Right kidney (tissue), 1 donor: ENCODE data around the gene TMEM255B.

Experiments used
- DNase-seq: peaks from one replicate; pipeline ENCODE4 v3.0.0-alpha.2; 2016

Gene TMEM255B

GRCh38 chr13:113849546-113849945, 90.5 kb downstream of the TMEM255B start:
- DNase-seq, result no peak

DNA sequence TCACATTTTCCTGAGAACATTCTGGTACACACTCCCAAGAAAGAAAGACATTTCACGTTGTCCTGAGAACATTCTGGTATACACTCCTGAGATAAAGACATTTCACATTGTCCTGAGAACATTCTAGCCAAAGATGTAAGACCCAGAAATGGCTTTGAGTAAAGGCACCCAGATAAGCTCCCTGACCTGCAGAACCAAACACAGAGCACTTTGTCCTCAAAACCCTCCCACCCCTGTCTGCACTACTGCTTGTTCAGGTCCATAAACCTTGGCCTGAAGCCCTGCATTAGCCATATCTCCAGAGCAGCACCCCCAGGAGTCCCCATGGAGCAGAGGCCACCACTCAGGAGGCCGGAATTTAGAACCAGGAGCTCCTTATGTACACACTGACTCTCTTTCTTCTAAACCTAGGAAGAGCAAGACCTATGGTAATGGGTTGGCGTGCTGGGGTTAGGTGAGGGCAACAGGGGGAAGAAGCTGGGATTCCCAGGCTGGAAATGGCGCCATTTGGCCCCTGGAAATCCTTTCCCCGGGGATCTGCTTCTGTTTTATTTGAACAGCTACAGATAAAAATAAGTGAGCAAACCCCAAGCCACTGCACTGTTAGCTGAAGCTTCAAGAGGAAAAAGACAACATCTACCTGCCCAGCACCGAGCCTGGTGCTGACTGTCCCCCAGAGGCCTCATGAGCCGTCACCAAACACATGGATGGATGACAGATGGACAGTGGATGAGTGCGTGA, 91.1 kb downstream of the TMEM255B start:
- DNase-seq, result no peak

GRCh38 chr13:113850722-113851479, 91.9 kb downstream of the TMEM255B start:
- DNase-seq, result no peak

GRCh38 chr13:113851480-113851803, 92.4 kb downstream of the TMEM255B start:
- no peak for DNase-seq

DNA sequence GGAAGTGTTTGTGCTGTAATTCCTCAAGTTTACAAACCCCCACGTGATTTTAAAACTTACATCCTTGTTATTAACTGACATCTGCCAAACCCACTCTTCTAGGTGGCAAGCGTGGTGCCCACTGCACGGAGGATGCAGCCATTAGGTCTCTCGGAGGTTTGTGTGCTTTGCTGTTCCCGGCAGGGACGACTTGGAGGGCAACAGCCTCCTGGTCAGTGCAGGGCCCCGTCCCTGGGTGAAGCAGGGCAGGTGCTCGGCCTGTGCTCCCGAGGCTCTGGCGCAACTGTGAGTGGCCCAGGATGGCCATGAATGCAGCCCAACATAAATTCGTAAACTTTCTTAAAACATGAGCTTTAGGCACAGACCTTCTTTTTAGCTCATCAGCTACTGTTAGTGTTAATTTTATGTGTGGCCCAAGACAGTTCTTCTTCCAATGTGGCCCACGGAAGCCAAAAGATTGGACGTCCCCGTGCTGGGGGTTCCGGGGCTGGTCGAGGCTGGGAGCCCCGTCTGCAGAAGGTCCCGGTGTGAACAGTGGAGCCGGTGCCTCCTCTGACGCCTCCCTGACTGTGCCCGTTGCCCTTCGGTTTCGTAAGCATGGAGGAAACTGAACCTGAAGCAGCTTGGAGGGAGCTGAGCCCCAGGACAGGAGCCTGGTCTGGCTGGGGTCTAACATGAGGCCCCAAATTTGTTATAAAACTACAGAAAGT, 93.0 kb downstream of the TMEM255B start:
- DNase-seq, result no peak

DNA sequence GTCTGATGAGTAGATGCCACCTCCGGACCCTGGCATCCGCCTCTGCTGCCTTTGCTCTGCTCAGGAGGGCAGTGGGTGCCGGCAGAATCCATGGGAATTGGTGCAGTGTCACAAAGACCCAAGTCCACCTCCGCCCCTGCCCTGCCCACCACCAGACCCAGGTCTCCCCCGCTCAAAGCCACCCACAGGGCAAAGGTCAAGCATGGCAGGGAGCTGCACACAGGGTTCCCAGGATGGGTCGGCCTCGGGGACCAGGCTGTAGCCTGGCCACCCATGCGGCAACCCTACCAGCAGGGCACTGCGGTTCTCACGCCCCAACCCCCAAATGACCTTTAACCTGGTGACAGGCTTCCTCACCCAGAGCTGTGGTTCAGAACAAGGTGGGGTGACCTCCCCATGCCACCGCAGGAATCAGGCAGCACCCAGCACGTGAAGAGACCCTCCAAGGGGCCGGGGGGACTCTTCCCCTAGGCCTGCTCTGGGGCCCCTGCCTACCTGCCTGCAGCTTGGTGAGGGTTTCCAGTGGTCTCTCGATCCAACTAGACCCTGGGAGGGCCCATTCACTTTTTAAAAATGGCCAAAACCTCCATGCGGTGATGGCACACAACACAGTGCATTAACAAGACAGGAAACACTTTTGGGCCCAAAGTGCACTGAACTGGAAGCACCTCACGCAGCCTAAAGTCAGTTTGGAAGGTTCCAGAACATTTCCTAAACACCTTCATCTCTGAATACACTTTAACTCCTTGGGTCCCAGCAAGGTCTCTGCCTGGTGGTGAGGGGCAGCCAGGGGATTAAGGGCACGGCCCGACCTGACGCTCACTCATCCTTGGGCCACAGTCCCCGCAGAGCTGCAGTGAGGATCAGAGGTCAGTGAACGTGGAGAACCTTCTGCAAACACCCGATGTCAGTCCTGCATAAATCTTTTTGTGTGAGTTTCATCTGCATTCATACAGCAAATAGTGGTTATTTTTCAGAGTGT, 93.8 kb downstream of the TMEM255B start:
- no peak for DNase-seq

DNA sequence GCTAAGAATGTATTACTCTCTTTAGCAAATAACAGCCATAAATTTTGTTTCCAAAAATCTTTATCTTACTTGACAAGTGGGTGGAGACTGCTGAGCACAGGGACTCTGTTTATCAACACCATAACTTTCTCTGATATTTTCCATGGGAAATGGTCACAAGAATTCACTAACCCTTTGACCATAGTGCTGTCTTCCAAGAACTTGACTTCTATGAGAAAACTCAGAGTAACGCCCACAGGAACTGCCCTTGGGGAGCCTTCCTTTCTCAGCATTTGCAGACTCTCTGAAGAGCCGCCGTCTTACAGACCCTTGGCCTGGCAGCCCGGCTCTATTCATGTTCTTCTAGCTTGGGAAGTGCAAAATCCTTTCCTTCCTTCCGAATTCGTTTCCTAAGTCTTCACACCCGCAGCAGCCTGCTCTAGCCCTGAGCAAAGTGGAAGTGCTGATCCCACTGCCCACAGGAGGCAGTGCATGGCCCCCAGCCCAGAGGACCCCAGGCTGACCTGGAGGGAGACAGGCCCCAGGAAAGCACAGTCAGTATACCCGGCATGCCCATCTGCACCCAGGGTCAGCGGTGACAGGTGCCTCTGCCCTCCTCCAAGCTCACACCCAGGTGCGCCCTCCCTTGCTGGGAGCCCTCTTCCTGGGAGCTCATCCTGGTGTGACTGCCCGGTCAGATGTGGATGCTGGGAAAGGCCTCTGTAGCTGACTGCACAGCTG, 94.7 kb downstream of the TMEM255B start:
- no peak for DNase-seq

DNA sequence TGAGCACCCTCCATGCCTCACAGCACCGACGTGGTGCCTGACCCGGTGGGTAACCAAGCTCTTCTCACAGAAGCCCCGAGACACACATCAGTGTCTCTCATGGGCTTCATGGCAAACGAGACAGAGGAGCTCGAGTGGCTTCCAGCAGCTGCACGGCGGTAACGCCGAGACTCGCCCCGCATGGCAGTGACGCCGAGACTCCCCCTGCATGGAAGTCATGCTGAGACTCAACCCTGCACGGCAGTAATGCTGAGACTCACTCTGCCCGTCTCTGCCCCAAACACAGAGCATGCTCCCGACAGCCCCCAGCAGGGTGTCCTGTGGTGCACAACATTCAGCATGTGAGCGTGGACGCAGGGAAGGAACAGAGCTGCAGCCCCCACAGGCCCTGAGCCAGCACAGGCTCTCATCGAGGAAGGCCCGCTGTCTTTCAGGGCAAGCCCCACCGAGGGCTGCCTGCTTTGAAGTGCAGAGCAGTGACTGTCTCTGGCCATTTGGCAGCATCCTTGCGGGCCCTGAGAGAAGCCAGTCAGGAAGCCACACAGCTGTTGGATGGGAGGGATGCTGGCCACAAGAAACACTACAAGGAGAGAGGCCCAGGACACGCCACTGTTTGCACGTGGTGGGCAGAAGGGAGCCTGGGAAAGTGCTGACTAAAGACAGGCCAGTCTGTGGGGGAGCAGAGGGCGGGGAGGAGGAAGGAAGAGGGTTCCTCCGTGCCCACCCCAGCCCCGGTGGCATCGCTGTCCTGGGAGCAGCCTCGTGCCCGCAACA, 95.4 kb downstream of the TMEM255B start:
- no peak for DNase-seq

DNA sequence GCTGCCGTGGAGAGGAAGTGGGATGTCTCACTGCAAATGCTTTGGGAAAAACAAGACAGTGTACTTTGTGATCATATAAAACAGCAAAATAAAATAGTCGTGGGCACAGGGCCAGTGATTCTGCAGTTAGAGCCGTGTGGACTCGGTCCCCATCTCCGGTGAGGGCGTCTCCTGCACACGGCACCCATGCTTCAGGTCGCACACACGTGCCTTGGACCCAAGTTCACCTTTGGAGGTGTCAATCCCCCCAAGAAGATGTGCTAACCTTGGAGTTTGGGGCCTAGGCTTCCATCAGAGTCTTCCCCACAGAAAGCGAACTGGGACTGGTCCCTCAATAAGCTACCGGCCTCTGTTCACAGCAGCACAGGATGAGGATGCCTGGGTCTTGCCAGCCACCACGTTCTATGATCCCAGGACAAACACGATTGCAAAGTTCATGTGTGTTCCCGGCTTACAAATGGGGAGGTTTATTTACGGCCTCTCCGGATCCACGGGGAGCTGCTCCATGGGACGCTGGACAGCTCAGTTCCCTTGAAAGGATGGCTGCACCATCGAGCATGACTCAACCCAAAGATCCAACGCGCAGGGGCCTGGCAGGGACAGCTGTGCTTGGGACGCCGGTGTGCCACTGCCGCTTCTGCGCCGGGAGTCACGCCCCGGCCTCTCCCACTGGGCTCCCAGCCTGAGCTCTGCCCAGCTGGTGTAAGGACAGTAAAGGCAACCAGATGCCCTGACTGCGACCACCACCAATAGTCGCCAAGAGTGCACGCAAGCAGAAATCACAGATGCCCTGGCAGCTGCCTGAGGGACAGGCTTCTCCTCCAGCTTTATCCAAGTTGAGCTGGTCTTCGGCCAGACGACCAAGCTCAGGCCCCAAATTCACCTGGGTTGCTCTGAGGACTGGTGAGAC, 96.2 kb downstream of the TMEM255B start:
- no peak for DNase-seq

DNA sequence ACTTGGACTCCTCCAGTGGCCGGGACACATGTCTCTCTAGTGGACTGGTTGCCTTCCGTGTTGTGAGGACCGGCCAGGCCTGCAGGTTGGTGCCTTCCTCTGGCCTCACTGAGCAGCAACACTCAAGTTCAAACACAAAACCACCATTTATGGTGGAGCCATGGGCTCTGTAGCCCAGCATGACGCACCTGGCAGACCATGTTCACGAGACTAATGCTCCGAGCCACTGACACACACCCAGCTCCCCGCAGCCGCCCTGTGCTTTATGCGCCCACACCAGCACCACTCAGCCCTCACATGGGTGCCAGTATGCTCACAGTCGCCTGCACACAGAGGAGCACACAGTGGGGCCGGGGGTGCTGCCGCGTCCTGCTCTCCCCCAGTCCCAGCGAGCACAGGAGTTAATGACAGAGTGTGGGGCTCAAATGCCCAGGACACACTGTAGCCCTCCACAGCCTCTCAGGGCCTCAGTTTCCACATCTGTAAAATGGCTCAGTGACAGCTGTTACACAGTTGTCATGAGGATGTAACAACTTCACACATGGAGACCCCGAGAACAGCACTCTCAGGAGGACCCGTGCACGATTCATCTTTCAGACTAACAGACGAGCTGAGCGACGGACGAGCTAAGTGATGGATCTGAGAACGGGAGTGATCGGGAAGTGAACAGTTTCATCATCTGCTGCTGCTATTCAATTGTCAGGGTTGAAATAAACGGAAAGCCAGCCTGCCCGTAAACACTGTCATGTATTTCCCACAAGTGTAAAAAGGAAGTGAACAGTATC, 97.1 kb downstream of the TMEM255B start:
- DNase-seq, result no peak

GRCh38 chr13:113856716-113857065, 97.7 kb downstream of the TMEM255B start:
- no peak for DNase-seq

GRCh38 chr13:113857531-113858195, 98.6 kb downstream of the TMEM255B start:
- no peak for DNase-seq

- DNase-seq, result no peak
These were observed 100.5 kb downstream of the TMEM255B start for GRCh38 chr13:113859311-113860050.

GRCh38 chr13:113860051-113860664, 101.1 kb downstream of the TMEM255B start:
- DNase-seq, result no peak

- DNase-seq, result no peak
These were observed 101.8 kb downstream of the TMEM255B start for GRCh38 chr13:113860665-113861432.

DNA sequence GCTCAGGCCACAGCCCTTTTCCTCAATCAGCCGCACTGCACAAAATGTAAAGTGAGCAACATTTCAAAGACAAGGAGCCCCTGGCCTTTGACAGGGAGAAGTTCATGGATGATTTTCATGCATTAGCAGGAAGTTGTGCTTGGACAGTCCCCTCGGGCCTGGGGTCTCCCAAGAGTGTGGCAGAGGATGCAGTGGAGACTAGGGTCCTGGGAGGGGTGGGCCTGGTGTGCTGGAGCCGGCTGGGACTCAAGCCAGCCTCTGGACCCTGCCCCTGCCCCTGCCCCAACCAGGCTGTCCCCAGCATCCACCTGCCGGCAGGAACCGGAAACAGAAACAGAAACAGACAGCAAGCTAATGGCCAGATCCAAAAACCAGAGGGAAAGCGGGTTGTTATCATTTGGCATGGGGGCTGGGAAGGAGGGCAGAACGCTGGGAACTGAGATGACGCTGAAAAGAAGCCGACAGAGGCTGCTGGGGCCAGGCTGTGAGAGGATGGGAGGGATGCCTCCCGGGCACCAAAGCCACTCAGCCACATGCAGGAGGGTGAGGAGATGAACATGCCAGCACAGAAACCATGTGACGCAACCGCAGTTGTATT, 102.5 kb downstream of the TMEM255B start:
- DNase-seq, result no peak
